Measurements from ENCODE around the gene ZHX3. TPM values are rescaled to one million over a fixed set of nuclear protein-coding genes. Genes with fewer than 3 reads are reported as not detected.
A peak's percentile ranks its signal among the peaks of the same experiment; 100 is the strongest.

Gene ZHX3
- total RNA-seq, 1 donor from 2014 or later, result 34.6 TPM

GRCh38 chr20:41169162-41169690 lies 148.3 kb downstream of the ZHX3 start:
- no peaks in the 10 kb centered on the region for H3K27me3 ChIP-seq (ENCODE audit: low read depth)
- no peak overlapping the region for H3K4me3 ChIP-seq
- peaks cover 30% of the 10 kb centered on the region for H3K4me1 ChIP-seq
- H3K9me3 ChIP-seq (replicated peaks), result no peaks in the 10 kb centered on the region
- no peak for TF ChIP-seq CTCF (IDR thresholded peaks at IDR 0.05; ENCODE audit: borderline replicate concordance)
- intact Hi-C loops (cut with micrococcal nuclease), result no loop called here
- peak overlapping the region; percentile 21 for H3K27ac ChIP-seq (replicated peaks)
- peaks cover 88% of the 10 kb centered on the region for H3K36me3 ChIP-seq
- DNase-seq, result no peak

- Histone ChIP-seq H3K4me1 (peaks cover 23% of the 10 kb centered on the region), H3K9me3 (replicated peaks) (no peaks in the 10 kb centered on the region), H3K27ac (replicated peaks) (peak overlapping the region; percentile 21), H3K27me3 (ENCODE audit: low read depth) (no peaks in the 10 kb centered on the region), H3K4me3 (no peak overlapping the region), H3K36me3 (peaks cover 88% of the 10 kb centered on the region)
- TF ChIP-seq CTCF (IDR thresholded peaks at IDR 0.05; ENCODE audit: borderline replicate concordance), result no peak
- DNase-seq, result no peak
- intact Hi-C loops (cut with micrococcal nuclease), result no loop called here
These were observed 149.0 kb downstream of the ZHX3 start for GRCh38 chr20:41168281-41169161.

- peaks cover 94% of the 10 kb centered on the region for H3K36me3 ChIP-seq
- H3K9me3 ChIP-seq (replicated peaks), result no peaks in the 10 kb centered on the region
- TF ChIP-seq CTCF (IDR thresholded peaks at IDR 0.05; ENCODE audit: borderline replicate concordance), result no peak
- no peak for DNase-seq
- H3K27ac ChIP-seq (replicated peaks), result peak overlapping the region; percentile 21
- H3K27me3 ChIP-seq (ENCODE audit: low read depth), result no peaks in the 10 kb centered on the region
- no peak overlapping the region for H3K4me3 ChIP-seq
- peaks cover 15% of the 10 kb centered on the region for H3K4me1 ChIP-seq
- intact Hi-C loops (cut with micrococcal nuclease), result no loop called here
These were observed 149.9 kb downstream of the ZHX3 start for GRCh38 chr20:41167481-41168253.

GRCh38 chr20:41167118-41167470 lies 150.4 kb downstream of the ZHX3 start:
- no peaks in the 10 kb centered on the region for H3K27me3 ChIP-seq (ENCODE audit: low read depth)
- peaks cover 10% of the 10 kb centered on the region for H3K4me1 ChIP-seq
- intact Hi-C loops (cut with micrococcal nuclease), result no loop called here
- peaks cover 94% of the 10 kb centered on the region for H3K36me3 ChIP-seq
- no peak overlapping the region for H3K27ac ChIP-seq (replicated peaks)
- no peak for DNase-seq
- no peak for TF ChIP-seq CTCF (IDR thresholded peaks at IDR 0.05; ENCODE audit: borderline replicate concordance)
- H3K9me3 ChIP-seq (replicated peaks), result no peaks in the 10 kb centered on the region
- no peak overlapping the region for H3K4me3 ChIP-seq

GRCh38 chr20:41166201-41167117 lies 151.1 kb downstream of the ZHX3 start:
- Histone ChIP-seq H3K27me3 (ENCODE audit: low read depth) (no peaks in the 10 kb centered on the region), H3K4me3 (no peak overlapping the region), H3K9me3 (replicated peaks) (no peaks in the 10 kb centered on the region), H3K4me1 (peaks cover 10% of the 10 kb centered on the region), H3K36me3 (peaks cover 90% of the 10 kb centered on the region), H3K27ac (replicated peaks) (no peak overlapping the region)
- intact Hi-C loops (cut with micrococcal nuclease), result no loop called here
- no peak for TF ChIP-seq CTCF (IDR thresholded peaks at IDR 0.05; ENCODE audit: borderline replicate concordance)
- no peak for DNase-seq

Measured in left ventricle myocardium inferior (tissue), 1 donor.